Psoas muscle (tissue), 7 donors: ENCODE results near the gene COL18A1. TPM values are rescaled to one million over a fixed set of nuclear protein-coding genes. Genes with fewer than 3 reads are reported as not detected.

Source experiments
- polyA plus RNA-seq, 3 donors: library from polyadenylated mRNA; stranded (reverse); fragments of 200-250 nt; gene quantifications; one replicate each; pipeline ENCODE4 v1.2.3, GENCODE V29; 2013
- total RNA-seq, 4 donors: library from RNA; stranded (reverse); fragmentation: NEBNext Ultra II Directional in 2 of 4; extraction: Animal tissue kit (Norgen Biotek cat#: 25700) in 2 of 4; gene quantifications; one replicate each; pipeline versions ENCODE4 v1.2.1 to v1.2.4, GENCODE V29; 2021 to 2023
- donor health status: healthy with polysubstance abuse.
- donor health status: DM: no; HTN: no; CAD: no; lungs with moderate emphysema.
- donor health status: Bipolar disorder and iron deficiency.
- donor health status: healthy.
- donor health status: DM: no; HTN: no; CAD: no.
- donor health status: DM: no; HTN: no; CAD: no.
- donor health status: DM: yes; HTN: yes; CAD: no.

The COL18A1 gene
- total and polyA plus RNA-seq, 7 donors = 4.8 to 25.3 (median 12.1) TPM

Other genes with a start within 250 kb of the COL18A1 start
- gene POFUT2, start 117.3 kb upstream of the COL18A1 start, total RNA-seq = 10 to 100 TPM in 2 of 4 donors, 1 to 10 TPM in 2; 5.6 to 13.9 (median 9.4) TPM
- 10 to 100 TPM in 2 of 3 donors, 1 to 10 TPM in 1; 8.3 to 13.1 (median 10.8) TPM for gene POFUT2, start 117.3 kb upstream of the COL18A1 start, polyA plus RNA-seq
- gene SLC19A1, start 137.3 kb downstream of the COL18A1 start, total RNA-seq = 1 to 10 TPM; 1.4 to 2.8 (median 1.9) TPM
- 1 to 10 TPM; 2.3 to 3.8 (median 3.1) TPM for gene SLC19A1, start 137.3 kb downstream of the COL18A1 start, polyA plus RNA-seq
- gene PCBP3, start 238.6 kb downstream of the COL18A1 start, total RNA-seq = under 1 TPM; 0.18 to 0.91 (median 0.48) TPM
- under 1 TPM in 2 of 3 donors, not detected in 1; 0.10 to 0.36 TPM for gene PCBP3, start 238.6 kb downstream of the COL18A1 start, polyA plus RNA-seq